HG03558 (cell line): ENCODE measurements around the gene LRRC36.

ENCODE experiments used
- ATAC-seq: cut with Tn5 transposase; IDR thresholded peaks from one replicate; pipeline ENCODE4 v1.9.1; 2021; ENCODE audit warnings: moderate number of reproducible peaks; ENCODE audit not compliant: unreplicated experiment; ENCODE audit errors: extremely low read depth

The LRRC36 gene

GRCh38 chr16:67388191-67388590 lies 61.6 kb downstream of the LRRC36 start:
- no peak for ATAC-seq

GRCh38 chr16:67388591-67388990 lies 62.0 kb downstream of the LRRC36 start:
- ATAC-seq = no peak

- no peak for ATAC-seq
These were observed 63.5 kb downstream of the LRRC36 start for GRCh38 chr16:67389911-67390815.

- no peak for ATAC-seq
These were observed 64.3 kb downstream of the LRRC36 start for GRCh38 chr16:67390816-67391423.

GRCh38 chr16:67391424-67392300 lies 65.0 kb downstream of the LRRC36 start:
- no peak for ATAC-seq

- ATAC-seq = no peak
These were observed 65.9 kb downstream of the LRRC36 start for GRCh38 chr16:67392301-67393059.

- ATAC-seq = no peak
These were observed 66.6 kb downstream of the LRRC36 start, which contains the start of gene TPPP3 for GRCh38 chr16:67393111-67393787. Gene TPPP3 (minus strand): TSS chr16:67393498. CDS start chr16:67391111, 2,387 bp downstream.

- no peak for ATAC-seq
These were observed 67.2 kb downstream of the LRRC36 start for GRCh38 chr16:67393788-67394154.

- no peak for ATAC-seq
These were observed 67.8 kb downstream of the LRRC36 start for GRCh38 chr16:67394155-67395104.

GRCh38 chr16:67395105-67395457 lies 68.5 kb downstream of the LRRC36 start:
- ATAC-seq = no peak

- no peak for ATAC-seq
These were observed 69.0 kb downstream of the LRRC36 start for GRCh38 chr16:67395458-67396158.

GRCh38 chr16:67396159-67397035 lies 69.8 kb downstream of the LRRC36 start:
- ATAC-seq = no peak

- no peak for ATAC-seq
These were observed 70.6 kb downstream of the LRRC36 start for GRCh38 chr16:67397036-67397801.

GRCh38 chr16:67397812-67398545 lies 71.4 kb downstream of the LRRC36 start:
- no peak for ATAC-seq

- no peak for ATAC-seq
These were observed 72.1 kb downstream of the LRRC36 start for GRCh38 chr16:67398546-67399217.
